Measurements from ENCODE around the gene OLAH.

Gene OLAH

GRCh38 chr10:15068802-15069201, 25.1 kb downstream of the OLAH start:
- DNase-seq (ENCODE audit: low spot score) (no peak), FAIRE-seq (no peak)

- DNase-seq (ENCODE audit: low spot score) = no peak
- no peak for FAIRE-seq
Measured at GRCh38 chr10:15069230-15069629, 25.5 kb downstream of the OLAH start.

GRCh38 chr10:15072358-15072757, 28.6 kb downstream of the OLAH start:
- DNase-seq (ENCODE audit: low spot score) (no peak), FAIRE-seq (no peak)

GRCh38 chr10:15075421-15075820, 31.7 kb downstream of the OLAH start:
- no peak for DNase-seq (ENCODE audit: low spot score)
- FAIRE-seq = no peak

- DNase-seq (ENCODE audit: low spot score) (peak; percentile 45), FAIRE-seq (no peak)
Measured at GRCh38 chr10:15083674-15084501, 40.1 kb downstream of the OLAH start.

GRCh38 chr10:15084502-15084922, 40.8 kb downstream of the OLAH start:
- no peak for FAIRE-seq

GRCh38 chr10:15088428-15089261, 44.9 kb downstream of the OLAH start, which contains the start of gene ACBD7:
Gene ACBD7, minus strand, starts transcription at chr10:15088776. Its CDS starts 48 bp downstream, at chr10:15088728.
- FAIRE-seq = peak; percentile 5

More at GRCh38 chr10:15084502-15084922, 40.8 kb downstream of the OLAH start:
- DNase-seq (ENCODE audit: low spot score) = peak; percentile 74

GRCh38 chr10:15091418-15091817, 47.7 kb downstream of the OLAH start:
- no peak for FAIRE-seq
- no peak for DNase-seq (ENCODE audit: low spot score)

More at GRCh38 chr10:15088428-15089261, 44.9 kb downstream of the OLAH start, which contains the start of gene ACBD7:
- peak; percentile 96 for DNase-seq (ENCODE audit: low spot score)

- no peak for DNase-seq (ENCODE audit: low spot score)
- FAIRE-seq = no peak
Measured at GRCh38 chr10:15092855-15093408, 49.2 kb downstream of the OLAH start.

GRCh38 chr10:15096661-15097010, 52.9 kb downstream of the OLAH start:
- FAIRE-seq = no peak

GRCh38 chr10:15097011-15097812, 53.5 kb downstream of the OLAH start, which contains the start of gene RPP38:
Gene RPP38, plus strand, starts transcription at chr10:15097355. Its CDS starts 5,960 bp downstream, at chr10:15103315.
- FAIRE-seq (no peak), DNase-seq (ENCODE audit: low spot score) (peak; percentile 98)

More at GRCh38 chr10:15096661-15097010, 52.9 kb downstream of the OLAH start:
- DNase-seq (ENCODE audit: low spot score) = no peak

GRCh38 chr10:15099886-15100285, 56.1 kb downstream of the OLAH start:
- DNase-seq (ENCODE audit: low spot score) (no peak), FAIRE-seq (no peak)

- FAIRE-seq (no peak), DNase-seq (ENCODE audit: low spot score) (no peak)
Measured at GRCh38 chr10:15103513-15103912, 59.8 kb downstream of the OLAH start.

- DNase-seq (ENCODE audit: low spot score) = peak; percentile 69
- no peak for FAIRE-seq
Measured at GRCh38 chr10:15106352-15107013, 62.7 kb downstream of the OLAH start.

GRCh38 chr10:15112657-15113056, 68.9 kb downstream of the OLAH start:
- FAIRE-seq (peak; percentile 9), DNase-seq (ENCODE audit: low spot score) (no peak)

- FAIRE-seq (no peak), DNase-seq (ENCODE audit: low spot score) (no peak)
Measured at GRCh38 chr10:15113766-15114165, 70.0 kb downstream of the OLAH start.

GRCh38 chr10:15116225-15116624, 72.5 kb downstream of the OLAH start:
- DNase-seq (ENCODE audit: low spot score) (no peak), FAIRE-seq (no peak)

GRCh38 chr10:15118615-15119014, 74.9 kb downstream of the OLAH start:
- DNase-seq (ENCODE audit: low spot score) = no peak
- no peak for FAIRE-seq

GRCh38 chr10:15120523-15120922, 76.8 kb downstream of the OLAH start:
- DNase-seq (ENCODE audit: low spot score) (no peak), FAIRE-seq (no peak)

GRCh38 chr10:15121707-15122106, 78.0 kb downstream of the OLAH start:
- no peak for FAIRE-seq

More at GRCh38 chr10:15121707-15122106, 78.0 kb downstream of the OLAH start:
- no peak for DNase-seq (ENCODE audit: low spot score)
